Gastroesophageal sphincter (tissue), 4 donors: Measurements from ENCODE around the gene NXPE3. TPM values are rescaled to one million over a fixed set of nuclear protein-coding genes. Genes with fewer than 3 reads are reported as not detected.
A peak's percentile ranks its signal among the peaks of the same experiment; 100 is the strongest.
"Not testable (repeated sequence)": the region's sequence is repeated elsewhere in the genome, so short reads cannot be mapped to it uniquely, and the experiment has no call there.

Source experiments
- ATAC-seq: fragments of 150-250 bp; one replicate; pipeline ENCODE4 v1.9.1; 2016; ENCODE audit warnings: mild to moderate bottlenecking, moderate library complexity
- H3K27ac ChIP-seq, 4 donors: fragments of 200-600 bp; sonication (generic) in 3 of 4; 1 replicate in 3 of 4; 2 replicates in 1 of 4; pipeline ENCODE4 v1.5.1; 2016 to 2019
- H3K27me3 ChIP-seq: fragments of 200-600 bp; sonication (generic); one replicate; pipeline ENCODE4 v1.5.1; 2019
- H3K36me3 ChIP-seq, 2 donors: fragments of 200-600 bp; sonication (generic); one replicate each; pipeline ENCODE4 v1.5.1; 2019; ENCODE audit warnings: control low read depth in 1 of 2
- H3K4me1 ChIP-seq, 3 donors: fragments of 200-600 bp; sonication (generic); 1 replicate in 2 of 3; 2 replicates in 1 of 3; pipeline ENCODE4 v1.5.1; 2016 to 2019; ENCODE audit warnings: control low read depth in 2 of 3
- H3K4me3 ChIP-seq, 2 donors: fragments of 200-600 bp; sonication (generic); one replicate each; pipeline ENCODE4 v1.5.1; 2019; ENCODE audit warnings: mild to moderate bottlenecking in 1 of 2, moderate library complexity in 1 of 2
- H3K9me3 ChIP-seq, 3 donors: fragments of 200-600 bp; sonication (generic); one replicate each; pipeline ENCODE4 v1.5.1; 2017 to 2019; ENCODE audit warnings: control low read depth in 2 of 3
- CTCF ChIP-seq, 4 experiments: fragments of 200-600 bp in 2 of 4; fragments of 450-650 bp in 2 of 4; sonication (generic) in 1 of 4; IDR thresholded peaks; one replicate each; pipeline ENCODE4 v1.5.1; 2017 to 2019; ENCODE audit warnings: antibody characterized with exemption in 4 of 4, mild to moderate bottlenecking in 2 of 4, moderate library complexity in 2 of 4
- EP300 ChIP-seq: sonication (generic); formaldehyde crosslinking; IDR thresholded peaks from one replicate; pipeline ENCODE4 v1.6.1; 2017; ENCODE audit warnings: antibody characterized with exemption, mild to moderate bottlenecking
- POLR2A ChIP-seq, 2 donors: fragments of 450-650 bp; IDR thresholded peaks; one replicate each; pipeline ENCODE4 v1.6.1; 2017; ENCODE audit warnings: antibody characterized with exemption in 2 of 2, mild to moderate bottlenecking in 2 of 2, moderate library complexity in 1 of 2
- POLR2AphosphoS5 ChIP-seq: sonication (generic); formaldehyde crosslinking; IDR thresholded peaks from one replicate; pipeline ENCODE4 v1.6.1; 2017; ENCODE audit warnings: antibody characterized with exemption
- WGBS, 2 donors: methylation state at CpG; one replicate each; pipeline ENCODE4 v1.1.5; 2018; ENCODE audit warnings: low coverage in 1 of 2; 5-methylcytosine and 5-hydroxymethylcytosine counted together
- total RNA-seq, 4 donors: library from RNA; depleted of rRNA; stranded (reverse); fragments of >200 nt; gene quantifications; one replicate each; pipeline ENCODE4 v1.1.0, GENCODE V29; 2016

NXPE3 gene
- 10 to 100 TPM; 12.5 to 32.8 (median 18.9) TPM for total RNA-seq

- Histone ChIP-seq H3K36me3 (peaks cover 0 to 20% of the 10 kb centered on the region in 2 donors), H3K4me3 (peak within 1 kb of the TSS; percentile 57 to 83), H3K4me1 (peaks cover 3 to 36% (median 5%) of the 10 kb centered on the region in 3 donors), H3K27me3 (no peaks in the 10 kb centered on the region), H3K9me3 (no peaks in the 10 kb centered on the region), H3K27ac (peak within 1 kb of the TSS; percentile 47 to 94 (median 92))
- ATAC-seq: peak; percentile 97
- TF ChIP-seq EP300 (no peak), CTCF (IDR thresholded peaks at IDR 0.05) (no peak), POLR2AphosphoS5 (peak; percentile 78), POLR2A (IDR thresholded peaks at IDR 0.05) (peak; percentile 52 to 59)
- no CpG with 5 or more reads among the region's 78 CpGs for WGBS, 2 donors
These were observed at the start of gene NXPE3 for GRCh38 chr3:101779047-101779821. TSS of gene NXPE3 (plus strand) at chr3:101779211. CDS start at chr3:101785597, 6,386 bp downstream.

DNA sequence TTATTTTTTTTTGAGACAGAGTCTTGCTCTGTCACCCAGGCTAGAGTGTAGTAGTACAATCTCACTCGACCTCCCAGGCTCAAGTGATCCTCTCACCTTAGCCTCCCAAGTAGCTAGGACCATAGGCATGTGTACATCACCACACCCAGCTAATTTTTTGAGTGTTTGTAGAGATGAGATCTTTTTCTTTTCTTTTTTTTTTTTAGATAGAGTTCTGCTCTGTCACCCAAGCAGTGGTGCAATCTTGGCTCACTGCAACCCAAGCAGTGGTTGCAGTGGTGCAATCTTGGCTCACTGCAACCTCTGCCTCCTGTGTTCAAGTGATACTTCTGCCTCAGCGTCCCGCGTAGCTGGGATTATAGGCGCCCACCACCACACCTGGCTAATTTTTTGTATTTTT, 49.4 kb upstream of the NXPE3 start:
- H3K4me3 ChIP-seq: no peak overlapping the region
- peaks cover 0 to 14% (median 0%) of the 10 kb centered on the region in 3 donors for H3K4me1 ChIP-seq
- 89 to 100% methylated on average over 1 to 5 of the region's 5 CpGs for WGBS, 2 donors
- H3K36me3 ChIP-seq: peaks cover 0 to 67% of the 10 kb centered on the region in 2 donors
- no peaks in the 10 kb centered on the region for H3K9me3 ChIP-seq
- H3K27me3 ChIP-seq: no peaks in the 10 kb centered on the region
- ATAC-seq: no peak
- no peak overlapping the region for H3K27ac ChIP-seq
- no peak for TF ChIP-seq POLR2AphosphoS5
- TF ChIP-seq POLR2A (IDR thresholded peaks at IDR 0.05): no peak

- no peak overlapping the region for H3K27ac ChIP-seq
- H3K9me3 ChIP-seq: no peaks in the 10 kb centered on the region
- H3K36me3 ChIP-seq: peaks cover 0 to 80% of the 10 kb centered on the region in 2 donors
- H3K27me3 ChIP-seq: no peaks in the 10 kb centered on the region
- H3K4me1 ChIP-seq: peaks cover 0 to 7% (median 0%) of the 10 kb centered on the region in 3 donors
- H3K4me3 ChIP-seq: no peak overlapping the region
- ATAC-seq: no peak
- TF ChIP-seq POLR2A (IDR thresholded peaks at IDR 0.05) (no peak), CTCF (IDR thresholded peaks at IDR 0.05) (no peak), POLR2AphosphoS5 (no peak), EP300 (no peak)
These were observed 48.2 kb upstream of the NXPE3 start for GRCh38 chr3:101730839-101731238.

GRCh38 chr3:101732240-101732641, 46.8 kb upstream of the NXPE3 start:
- H3K27me3 ChIP-seq: no peaks in the 10 kb centered on the region
- no peak overlapping the region for H3K4me3 ChIP-seq
- no peaks in the 10 kb centered on the region for H3K9me3 ChIP-seq
- ATAC-seq: no peak
- WGBS, 2 donors: 76 to 87% methylated on average over 3 to 4 of the region's 4 CpGs
- no peaks in the 10 kb centered on the region for H3K4me1 ChIP-seq
- no peak for TF ChIP-seq POLR2A (IDR thresholded peaks at IDR 0.05)
- TF ChIP-seq CTCF (IDR thresholded peaks at IDR 0.05): no peak
- TF ChIP-seq POLR2AphosphoS5: no peak
- no peak for TF ChIP-seq EP300
- H3K27ac ChIP-seq: peak overlapping the region in 1 of 4 donors; percentile 6
- H3K36me3 ChIP-seq: peaks cover 0 to 92% of the 10 kb centered on the region in 2 donors

- H3K36me3 ChIP-seq: peaks cover 0 to 64% of the 10 kb centered on the region in 2 donors
- no peak for ATAC-seq
- 90 to 100% methylated on average over 2 of the region's 10 CpGs for WGBS, 2 donors
These were observed 43.2 kb upstream of the NXPE3 start for GRCh38 chr3:101735833-101736232.

DNA sequence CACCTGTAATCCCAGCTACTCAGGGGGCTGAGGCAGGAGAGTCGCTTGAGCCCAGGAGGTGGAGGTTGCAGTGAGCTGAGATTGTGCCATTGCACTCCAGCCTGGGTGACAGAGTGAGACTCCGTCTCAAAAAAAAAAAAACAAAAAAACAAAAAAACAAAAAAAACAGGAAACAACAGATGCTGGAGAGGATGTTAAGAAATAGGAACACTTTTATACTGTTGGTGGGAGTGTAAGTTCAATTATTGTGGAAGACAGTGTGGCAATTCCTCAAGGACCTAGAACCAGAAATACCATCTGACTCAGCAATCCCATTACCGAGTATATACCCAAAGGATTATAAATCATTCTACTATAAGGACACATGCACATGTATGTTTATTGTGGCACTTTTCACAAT, 37.1 kb upstream of the NXPE3 start:
- H3K27me3 ChIP-seq, H3K4me1 ChIP-seq, H3K4me3 ChIP-seq, ATAC-seq, H3K27ac ChIP-seq, H3K9me3 ChIP-seq: not testable (repeated sequence)
- peaks cover 0 to 16% of the 10 kb centered on the region in 2 donors for H3K36me3 ChIP-seq
- 71 to 89% methylated on average over 1 to 2 of the region's 3 CpGs for WGBS, 2 donors

More at GRCh38 chr3:101735833-101736232, 43.2 kb upstream of the NXPE3 start:
- Histone ChIP-seq H3K27ac (no peak overlapping the region), H3K27me3 (no peaks in the 10 kb centered on the region), H3K4me3 (no peak overlapping the region), H3K4me1 (no peaks in the 10 kb centered on the region), H3K9me3 (no peaks in the 10 kb centered on the region)
- TF ChIP-seq POLR2AphosphoS5: no peak
- TF ChIP-seq POLR2A (IDR thresholded peaks at IDR 0.05): no peak
- no peak for TF ChIP-seq CTCF (IDR thresholded peaks at IDR 0.05)
- TF ChIP-seq EP300: no peak
